GM19193 (cell line): ENCODE results near the gene SEC22A.

Source experiments
- POLR2A ChIP-seq: IDR thresholded peaks from 4 replicates; pipeline ENCODE4 v1.6.1; 2011; ENCODE audit not compliant: insufficient read depth, insufficient read length; ENCODE audit errors: extremely low read depth

The SEC22A gene

DNA sequence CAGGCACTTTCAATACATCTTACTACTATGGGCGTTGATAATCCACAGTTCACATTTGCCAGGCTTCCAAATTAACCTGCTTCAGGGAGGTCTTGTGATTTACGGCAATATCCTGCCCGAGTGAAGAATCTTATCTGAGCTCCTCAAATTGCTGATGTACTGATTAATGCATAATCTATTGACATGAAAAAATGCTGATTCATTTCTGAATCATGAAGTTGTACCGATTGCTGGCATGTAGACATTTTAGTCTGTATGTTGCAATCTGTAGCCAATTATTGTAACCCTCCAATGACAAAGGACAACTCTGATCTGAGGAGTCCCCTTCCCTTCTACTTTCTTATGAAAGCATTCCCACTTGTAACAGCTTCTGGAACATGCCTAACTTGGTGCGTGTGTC, 97.2 kb downstream of the SEC22A start:
- TF ChIP-seq POLR2A: no peak

- TF ChIP-seq POLR2A: no peak
These were observed 97.8 kb downstream of the SEC22A start for GRCh38 chr3:123299581-123299980.

- no peak for TF ChIP-seq POLR2A
These were observed 98.3 kb downstream of the SEC22A start for GRCh38 chr3:123300056-123300455.

- TF ChIP-seq POLR2A: no peak
These were observed 98.8 kb downstream of the SEC22A start for GRCh38 chr3:123300583-123300982.

- no peak for TF ChIP-seq POLR2A
These were observed 99.8 kb downstream of the SEC22A start for GRCh38 chr3:123301331-123302184.

DNA sequence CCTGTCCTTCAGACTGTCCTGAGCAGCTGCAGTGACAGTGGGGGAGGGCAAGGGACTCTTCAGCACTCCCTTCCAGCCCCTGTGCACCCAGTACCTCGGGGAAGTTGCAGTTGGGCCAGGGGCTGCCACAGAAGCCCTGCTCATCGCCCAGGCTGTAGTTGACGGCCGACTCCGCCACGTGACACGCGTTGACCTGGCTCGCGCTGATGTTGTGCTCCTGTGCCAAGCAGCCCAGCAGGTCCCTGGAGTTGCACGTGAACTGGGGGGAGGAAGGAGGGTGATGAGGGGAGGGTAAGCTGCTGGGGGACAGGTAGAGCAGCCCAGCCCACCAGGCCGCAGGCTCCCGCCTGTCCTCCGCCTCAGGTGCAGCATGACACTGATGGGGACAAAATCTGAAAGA, 101.2 kb downstream of the SEC22A start:
- no peak for TF ChIP-seq POLR2A

- TF ChIP-seq POLR2A: no peak
These were observed 102.3 kb downstream of the SEC22A start for GRCh38 chr3:123303976-123304560.

GRCh38 chr3:123305192-123305591, 103.4 kb downstream of the SEC22A start:
- no peak for TF ChIP-seq POLR2A

GRCh38 chr3:123307064-123307463, 105.3 kb downstream of the SEC22A start:
- TF ChIP-seq POLR2A: no peak

GRCh38 chr3:123310186-123310585, 108.4 kb downstream of the SEC22A start:
- no peak for TF ChIP-seq POLR2A

DNA sequence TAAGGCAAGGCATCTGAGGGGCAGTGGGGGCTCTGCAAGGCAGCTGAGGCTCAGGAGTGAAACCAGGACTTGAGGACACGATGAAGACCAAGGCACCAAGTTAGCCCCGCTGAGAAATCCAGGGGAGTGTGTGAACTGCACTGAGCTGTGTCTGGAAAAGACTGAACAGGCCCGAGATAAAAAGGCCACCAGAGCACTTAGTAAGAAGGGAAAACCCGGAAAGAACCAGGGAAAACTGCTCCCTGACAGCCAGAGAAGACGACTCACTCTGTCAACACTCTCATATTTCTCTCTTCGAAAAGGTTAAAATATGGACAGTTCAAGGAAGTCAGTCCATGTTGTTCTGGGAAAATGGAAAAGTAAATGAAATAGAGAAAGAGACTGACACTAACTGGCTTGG, 109.0 kb downstream of the SEC22A start:
- TF ChIP-seq POLR2A: no peak

- no peak for TF ChIP-seq POLR2A
These were observed 109.5 kb downstream of the SEC22A start for GRCh38 chr3:123311201-123311600.

- no peak for TF ChIP-seq POLR2A
These were observed 110.9 kb downstream of the SEC22A start for GRCh38 chr3:123312331-123313265.

DNA sequence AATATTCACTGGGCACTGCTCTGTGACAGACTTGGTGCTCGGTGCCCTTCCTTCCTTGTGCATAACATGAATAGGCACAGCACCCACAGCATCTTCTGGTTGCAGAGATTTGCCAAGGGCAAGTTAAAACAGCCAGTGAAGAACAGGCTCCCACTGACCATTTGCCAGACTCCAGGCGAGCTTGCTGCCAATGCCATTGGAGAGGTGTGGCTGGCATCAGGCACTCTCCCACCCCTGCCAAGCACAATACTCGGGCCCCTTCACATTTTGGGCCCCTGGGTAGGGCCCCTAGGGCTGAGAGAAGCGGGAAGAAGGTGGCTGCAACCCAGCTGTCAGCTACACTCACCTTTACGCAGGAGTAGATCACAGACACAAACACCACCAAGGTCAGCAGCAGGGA, 112.1 kb downstream of the SEC22A start:
- no peak for TF ChIP-seq POLR2A
